ENCODE data around the gene EEF1AKMT1.

Gene EEF1AKMT1

GRCh38 chr13:20704459-20705069 lies 69.2 kb downstream of the EEF1AKMT1 start:
- no peak for TF ChIP-seq CTCF (IDR thresholded peaks at IDR 0.05; ENCODE audit: unreplicated experiment in 3 of 3)
- peak overlapping the region; percentile 84 to 93 (median 90) for H3K4me3 Mint-ChIP-seq
- H3K36me3 Mint-ChIP-seq (ENCODE audit: low read depth) = no peaks in the 10 kb centered on the region
- H3K27me3 Mint-ChIP-seq (ENCODE audit: low read depth) = peaks cover 22% of the 10 kb centered on the region
- H3K4me1 Mint-ChIP-seq = peaks cover 18% of the 10 kb centered on the region
- H3K9me3 Mint-ChIP-seq = no peaks in the 10 kb centered on the region
- H3K27ac Mint-ChIP-seq = peak overlapping the region; percentile 9 to 55 (median 50)

- H3K4me3 Mint-ChIP-seq = peak overlapping the region in 1 of 3 experiments; percentile 84
- peaks cover 18% of the 10 kb centered on the region for H3K4me1 Mint-ChIP-seq
- no peaks in the 10 kb centered on the region for H3K9me3 Mint-ChIP-seq
- H3K27me3 Mint-ChIP-seq (ENCODE audit: low read depth) = peaks cover 24% of the 10 kb centered on the region
- peak; percentile 52 to 59 (median 57) for TF ChIP-seq CTCF (IDR thresholded peaks at IDR 0.05; ENCODE audit: unreplicated experiment in 3 of 3)
- no peak overlapping the region for H3K27ac Mint-ChIP-seq
- H3K36me3 Mint-ChIP-seq (ENCODE audit: low read depth) = no peaks in the 10 kb centered on the region
These were observed 69.8 kb downstream of the EEF1AKMT1 start for GRCh38 chr13:20703780-20704458.

GRCh38 chr13:20702915-20703779 lies 70.6 kb downstream of the EEF1AKMT1 start, which contains the start of gene IL17D:
Gene IL17D (plus strand): TSS chr13:20703699. CDS start chr13:20704002, 303 bp downstream.
- Mint-ChIP-seq H3K27me3 (ENCODE audit: low read depth) (peaks cover 24% of the 10 kb centered on the region), H3K4me3 (peak within 1 kb of the TSS; percentile 94 to 96 (median 95)), H3K36me3 (ENCODE audit: low read depth) (no peaks in the 10 kb centered on the region), H3K4me1 (peaks cover 18% of the 10 kb centered on the region), H3K27ac (peak within 1 kb of the TSS; percentile 55 to 77 (median 62)), H3K9me3 (no peaks in the 10 kb centered on the region)
- peak in 1 of 3 experiments; percentile 9 for TF ChIP-seq CTCF (IDR thresholded peaks at IDR 0.05; ENCODE audit: unreplicated experiment in 3 of 3)

GRCh38 chr13:20702530-20702914 lies 71.2 kb downstream of the EEF1AKMT1 start:
- Mint-ChIP-seq H3K27ac (peak overlapping the region; percentile 53 to 77 (median 62)), H3K27me3 (ENCODE audit: low read depth) (peaks cover 24% of the 10 kb centered on the region), H3K36me3 (ENCODE audit: low read depth) (no peaks in the 10 kb centered on the region), H3K4me3 (peak overlapping the region; percentile 94 to 96 (median 95)), H3K9me3 (no peaks in the 10 kb centered on the region), H3K4me1 (peaks cover 18% of the 10 kb centered on the region)
- no peak for TF ChIP-seq CTCF (IDR thresholded peaks at IDR 0.05; ENCODE audit: unreplicated experiment in 3 of 3)

- H3K36me3 Mint-ChIP-seq (ENCODE audit: low read depth) = no peaks in the 10 kb centered on the region
These were observed 72.3 kb downstream of the EEF1AKMT1 start for GRCh38 chr13:20701461-20701860.

More at GRCh38 chr13:20701461-20701860, 72.3 kb downstream of the EEF1AKMT1 start:
- Mint-ChIP-seq H3K27ac (no peak overlapping the region), H3K27me3 (ENCODE audit: low read depth) (peaks cover 24% of the 10 kb centered on the region), H3K4me1 (peaks cover 18% of the 10 kb centered on the region), H3K9me3 (no peaks in the 10 kb centered on the region), H3K4me3 (peak overlapping the region in 2 of 3 experiments; percentile 34 to 48)
- TF ChIP-seq CTCF (IDR thresholded peaks at IDR 0.05; ENCODE audit: unreplicated experiment in 3 of 3) = no peak

Measured in nephron (organoid).